Measurements from ENCODE around the gene RPL29.
A peak's percentile ranks its signal among the peaks of the same experiment; 100 is the strongest.
"Not testable (repeated sequence)": the region's sequence is repeated elsewhere in the genome, so short reads cannot be mapped to it uniquely, and the experiment has no call there.

RPL29 gene

GRCh38 chr3:52004906-52005395 lies 9.3 kb upstream of the RPL29 start:
- DNase-seq = no peak

GRCh38 chr3:52004163-52004787 lies 8.6 kb upstream of the RPL29 start:
- DNase-seq = no peak

- DNase-seq = no peak
These were observed 7.1 kb upstream of the RPL29 start for GRCh38 chr3:52002748-52003147.

DNA sequence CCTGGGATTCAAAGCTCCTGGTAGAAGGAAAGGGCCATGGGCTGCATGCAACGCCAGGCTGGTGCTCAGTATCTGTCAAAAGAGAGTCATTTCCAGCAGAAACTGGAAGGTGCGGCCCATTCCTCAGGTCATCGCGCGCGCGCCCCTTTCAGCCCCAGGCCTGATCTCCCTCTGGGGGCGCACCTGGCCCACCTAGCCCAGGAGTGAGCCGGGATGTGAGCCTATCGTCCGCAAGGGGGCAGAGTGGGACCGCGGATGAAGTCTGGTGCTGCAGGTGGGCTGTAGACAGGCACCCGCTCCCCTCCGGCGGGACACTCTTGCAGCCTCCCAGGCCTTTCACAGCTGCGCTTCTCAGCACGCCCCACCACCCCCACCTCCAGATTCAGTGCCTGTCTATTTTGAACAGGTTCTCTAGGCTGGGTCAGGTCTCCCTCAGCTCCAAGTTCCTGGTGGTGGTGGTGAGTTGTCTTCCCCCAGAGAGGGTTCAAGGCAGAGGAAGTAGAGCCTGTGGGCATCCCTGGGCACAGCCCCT lies 5.8 kb upstream of the RPL29 start:
- DNase-seq = peak; percentile 53 to 80 (median 78)

DNA sequence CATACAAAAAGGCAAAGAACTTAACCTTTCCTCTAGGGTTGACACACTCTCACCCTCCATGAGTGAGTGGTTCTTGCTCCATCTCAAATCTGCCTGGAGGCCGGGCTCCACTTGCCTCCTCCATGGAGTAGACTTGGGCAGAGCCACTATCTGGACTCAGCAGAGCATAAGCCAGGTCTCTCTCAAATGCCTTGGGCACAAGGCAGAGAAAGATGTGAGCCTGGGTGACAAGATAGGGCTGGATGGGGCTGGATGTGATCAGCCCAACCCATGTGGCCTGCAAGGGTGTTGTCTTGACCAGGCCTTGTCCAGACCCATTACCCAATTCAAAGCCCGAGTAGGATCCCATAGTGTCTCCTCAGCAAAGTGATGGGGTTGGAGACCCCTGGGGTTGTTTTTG lies 4.2 kb upstream of the RPL29 start:
- no peak for DNase-seq

GRCh38 chr3:51998774-51999173 lies 3.1 kb upstream of the RPL29 start:
- no peak for DNase-seq

- no peak for DNase-seq
These were observed 2.4 kb upstream of the RPL29 start for GRCh38 chr3:51997935-51998596.

GRCh38 chr3:51997172-51997571 lies 1.5 kb upstream of the RPL29 start:
- no peak for DNase-seq

- DNase-seq = no peak
These were observed 1.2 kb downstream of the RPL29 start for GRCh38 chr3:51994530-51994929.

DNA sequence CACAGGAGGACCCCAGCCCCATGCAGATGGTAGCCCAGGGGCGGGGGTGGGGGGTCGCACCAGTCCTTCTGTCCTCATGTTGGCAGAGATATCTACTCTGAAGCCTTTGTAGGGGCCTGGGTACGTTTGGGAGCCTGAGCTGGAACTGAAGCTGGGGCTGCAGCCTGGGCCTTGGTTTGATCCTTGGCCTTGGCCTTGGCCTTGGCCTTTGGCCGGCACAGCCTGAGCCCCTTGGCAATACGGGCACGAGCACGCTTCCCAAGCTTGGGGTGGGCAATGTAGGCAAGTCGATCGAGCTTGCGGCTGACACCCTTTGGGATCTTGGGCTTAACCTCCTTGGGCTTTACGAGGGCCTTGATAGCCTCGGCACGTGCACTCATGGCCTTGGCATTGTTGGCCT lies 2.0 kb downstream of the RPL29 start:
- DNase-seq = not testable (repeated sequence)

DNA sequence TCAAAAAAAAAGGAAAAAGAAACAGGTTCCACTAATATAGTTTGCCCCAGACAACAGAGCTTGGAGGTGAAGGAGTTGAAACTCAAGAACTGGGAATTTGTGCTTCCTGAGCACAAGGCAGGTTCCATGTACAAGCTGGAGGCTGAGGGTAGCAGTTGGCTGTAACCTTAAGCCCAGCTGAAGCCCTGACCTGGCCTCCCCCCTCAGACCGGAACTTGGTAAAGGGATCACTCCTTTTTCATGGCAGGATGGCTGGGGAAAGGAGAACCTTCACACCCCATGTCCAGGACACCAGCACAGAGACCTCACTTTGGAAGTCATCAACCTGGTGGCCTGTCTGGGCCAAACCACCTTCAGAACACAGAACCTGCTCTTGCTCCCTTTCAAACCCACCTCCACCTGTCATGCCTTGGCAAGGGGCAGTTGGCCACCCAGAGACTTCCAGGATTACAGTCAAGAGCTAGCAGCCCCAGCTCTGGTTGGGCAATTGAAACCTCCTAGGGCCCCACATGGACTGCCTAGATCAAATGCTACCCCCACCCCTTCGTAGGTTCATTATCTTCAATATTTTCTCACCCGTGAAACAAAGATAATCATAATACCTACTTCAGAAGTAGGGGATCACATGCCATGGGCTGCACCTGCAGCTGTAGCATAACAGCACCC lies 3.5 kb downstream of the RPL29 start:
- DNase-seq = no peak

GRCh38 chr3:51990501-51990971 lies 5.2 kb downstream of the RPL29 start:
- DNase-seq = not testable (repeated sequence)

GRCh38 chr3:51988286-51989146 lies 7.2 kb downstream of the RPL29 start:
- DNase-seq = no peak

DNA sequence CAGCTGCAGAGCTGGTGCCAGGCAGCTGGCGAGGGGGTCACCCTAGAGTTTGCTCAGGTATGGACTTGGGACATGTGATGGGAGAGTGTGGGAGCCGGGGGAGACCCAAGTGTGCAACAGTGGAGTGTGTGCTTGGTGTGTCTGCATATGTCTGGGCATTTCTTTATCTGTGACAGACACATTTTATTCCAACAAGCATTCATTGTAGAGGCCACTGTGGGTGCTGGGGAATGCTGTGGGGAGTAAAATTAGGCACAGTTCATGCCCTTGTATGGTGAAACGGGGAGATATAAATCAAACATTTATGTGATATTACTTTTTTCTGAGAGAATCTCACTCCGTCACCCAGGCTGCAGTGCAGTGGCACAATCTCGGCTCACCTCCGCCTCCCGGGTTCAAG lies 8.1 kb downstream of the RPL29 start:
- no peak for DNase-seq

- DNase-seq = no peak
These were observed 9.4 kb downstream of the RPL29 start for GRCh38 chr3:51986010-51986947.

GRCh38 chr3:51985063-51985462 lies 10.6 kb downstream of the RPL29 start:
- no peak for DNase-seq

DNA sequence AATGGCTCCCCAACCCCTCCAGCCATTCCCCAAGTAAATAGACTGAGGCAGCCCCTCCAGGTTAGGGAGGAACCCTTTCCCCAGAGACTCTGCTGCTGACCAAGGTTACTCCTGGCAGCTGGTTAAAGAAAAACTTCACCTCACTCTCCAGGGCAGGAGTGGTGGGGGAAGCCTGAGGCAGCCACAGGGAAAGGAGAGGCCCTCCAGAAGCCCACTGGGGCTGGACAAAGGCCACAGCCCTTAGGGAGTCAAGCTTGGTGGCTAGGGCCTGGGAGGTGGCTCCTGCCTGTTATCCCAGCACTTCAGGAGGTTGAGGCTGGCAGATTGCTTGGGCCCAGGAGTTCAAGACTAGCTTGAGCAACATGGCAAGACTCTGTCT lies 11.4 kb downstream of the RPL29 start:
- DNase-seq = no peak

DNA sequence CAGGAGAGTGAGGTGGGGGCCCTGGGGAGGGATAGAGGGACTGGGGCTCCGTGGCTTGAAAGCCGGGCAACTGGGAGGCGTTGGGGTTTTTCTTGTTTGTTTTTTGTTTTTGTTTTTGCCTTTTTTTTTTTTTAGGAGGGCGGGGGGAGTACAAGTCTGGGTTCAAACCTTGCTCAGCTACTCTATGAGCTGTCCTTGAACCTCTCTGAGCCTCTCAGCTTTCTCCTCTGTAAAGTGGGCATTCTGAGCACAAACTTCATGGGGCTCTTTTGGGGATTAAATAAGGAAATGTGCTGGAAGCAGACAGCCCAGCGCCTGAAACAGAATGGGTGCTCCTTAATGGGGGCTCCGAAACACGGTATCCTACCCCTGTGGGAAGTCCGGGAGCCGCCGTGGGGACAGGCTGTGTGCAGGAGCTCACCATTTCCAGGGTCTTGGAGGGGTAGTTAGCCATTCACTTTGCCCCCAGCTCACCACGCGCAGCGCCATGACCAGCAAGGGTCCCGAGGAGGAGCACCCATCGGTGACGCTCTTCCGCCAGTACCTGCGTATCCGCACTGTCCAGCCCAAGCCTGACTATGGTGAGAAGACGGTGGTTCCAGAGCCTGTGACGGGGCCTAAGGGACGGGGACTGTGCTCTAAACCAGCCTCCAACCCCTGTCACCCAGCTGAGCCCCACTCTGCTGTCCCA lies 12.0 kb downstream of the RPL29 start:
- no peak for DNase-seq

DNA sequence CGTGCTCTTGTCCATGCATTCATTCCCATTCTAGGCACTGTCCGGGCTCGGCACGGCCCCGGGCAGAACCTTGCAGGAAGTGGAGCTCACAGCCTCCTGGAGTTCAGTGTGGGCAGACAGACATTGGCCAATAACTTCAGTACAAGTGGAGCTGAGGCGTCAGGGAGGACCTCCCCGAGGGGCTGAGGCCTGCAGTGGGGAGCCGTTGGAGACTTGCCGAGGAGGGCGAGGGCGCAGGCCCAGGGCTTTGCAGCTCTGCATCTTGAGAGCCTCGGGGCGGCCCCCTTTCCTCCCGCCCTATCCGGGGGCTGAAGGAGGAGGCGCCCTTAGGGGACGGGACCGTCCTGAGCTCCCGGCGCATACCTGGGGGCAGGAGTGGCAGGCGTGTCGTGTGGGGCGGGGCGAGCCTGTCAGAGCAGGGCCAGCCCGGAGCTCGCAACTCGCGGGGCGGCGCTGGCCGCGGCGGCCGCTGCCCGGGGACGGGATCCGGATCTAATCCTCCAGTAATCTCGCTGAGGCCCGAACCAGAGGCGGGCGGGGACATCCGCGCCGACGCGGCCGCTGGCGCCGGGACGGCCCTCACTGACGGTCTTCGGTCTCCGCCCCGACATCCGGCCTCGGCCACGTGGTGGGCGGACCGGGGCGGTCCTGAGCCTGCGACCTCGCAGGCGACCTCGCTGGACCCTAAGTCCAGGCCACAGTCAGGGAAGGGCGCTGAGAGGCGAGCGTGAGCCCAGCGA lies 12.7 kb downstream of the RPL29 start, which contains the start of gene ACY1:
ACY1 (plus strand) TSS at position 698 of the 740 bp plus-strand sequence. CDS start 530 bp downstream, outside the sequence.
- DNase-seq = peak; percentile 42 to 57 (median 54)

DNA sequence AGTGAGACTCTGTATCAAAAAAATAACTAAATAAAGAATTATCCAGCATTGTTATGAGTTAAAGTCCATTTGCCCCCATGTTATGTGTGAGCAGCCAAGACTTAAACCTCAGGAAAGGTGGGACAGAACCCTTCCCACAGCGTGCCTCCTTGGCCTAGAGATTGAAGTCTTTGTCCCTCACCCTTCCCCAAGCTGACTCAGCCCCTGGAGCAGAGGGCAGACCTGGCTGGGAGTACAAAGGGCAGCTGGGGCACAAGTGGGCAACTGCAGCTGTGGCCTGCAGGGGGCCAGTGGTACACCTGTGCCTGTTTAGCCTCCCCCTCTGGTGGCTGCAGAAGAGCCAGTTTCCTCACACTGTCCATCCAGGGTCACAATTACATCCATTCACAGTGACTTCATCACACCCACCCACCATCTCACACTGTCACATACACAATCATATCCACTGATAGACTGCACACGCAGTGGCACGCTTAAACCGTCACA lies 13.3 kb downstream of the RPL29 start:
- no peak for DNase-seq
